Stimulated activated CD8-positive, alpha-beta memory T cell treated with anti-CD3 and anti-CD28 coated beads, Interleukin-4, amount 100 ng/mL, for 48 hours (primary cell): ENCODE results near the gene PGC.

ENCODE experiments used
- DNase-seq: peaks from one replicate; pipeline ENCODE4 v3.0.0-alpha.2; 2020

PGC gene

GRCh38 chr6:41693281-41694240 is 53.6 kb downstream of the PGC start:
- no peak for DNase-seq

GRCh38 chr6:41692730-41693129 is 54.5 kb downstream of the PGC start:
- DNase-seq, result no peak

- DNase-seq, result no peak
These were observed 55.0 kb downstream of the PGC start for GRCh38 chr6:41692080-41692675.

- no peak for DNase-seq
These were observed 55.6 kb downstream of the PGC start for GRCh38 chr6:41691426-41692079.

- no peak for DNase-seq
These were observed 56.5 kb downstream of the PGC start for GRCh38 chr6:41690541-41691330.

GRCh38 chr6:41689171-41690008 is 57.8 kb downstream of the PGC start:
- DNase-seq, result no peak

- DNase-seq, result no peak
These were observed 58.8 kb downstream of the PGC start for GRCh38 chr6:41688256-41688965.

GRCh38 chr6:41687501-41688175 is 59.6 kb downstream of the PGC start:
- DNase-seq, result no peak
